ENCODE results near the gene VEGFC.

DNA sequence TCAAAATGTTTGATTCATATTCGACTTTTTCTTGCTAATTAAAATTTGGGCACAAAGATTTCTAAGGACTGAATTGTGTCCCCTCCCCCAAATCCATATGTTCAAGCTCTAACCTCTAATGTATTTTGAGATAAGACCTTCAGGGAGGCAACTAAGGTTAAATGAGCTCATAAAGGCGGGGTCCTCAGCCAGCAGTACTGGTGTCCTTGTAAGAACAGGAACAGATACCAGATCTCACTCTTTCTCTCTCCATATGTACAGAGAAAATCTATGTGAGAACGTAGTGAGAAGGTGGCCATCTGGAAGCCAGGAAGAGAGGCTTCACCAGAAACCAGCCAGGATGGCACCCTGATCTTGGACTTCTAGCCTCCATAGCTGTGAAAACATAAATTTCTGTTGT is 116.9 kb downstream of the VEGFC start:
- TF ChIP-seq CEBPB (IDR thresholded peaks at IDR 0.05; ENCODE audit: low read depth) (no peak), EZH2 (IDR thresholded peaks at IDR 0.05) (no peak), POLR2AphosphoS5 (IDR thresholded peaks at IDR 0.05; ENCODE audit: low read depth, low read length) (no peak), JUND (IDR thresholded peaks at IDR 0.05) (no peak), CBX3 (IDR thresholded peaks at IDR 0.05; ENCODE audit: low read depth) (no peak), POLR2A (IDR thresholded peaks at IDR 0.05; ENCODE audit: borderline replicate concordance, extremely low read depth, insufficient read depth, insufficient read length) (no peak)
- TF ChIP-seq, protein P1, sequence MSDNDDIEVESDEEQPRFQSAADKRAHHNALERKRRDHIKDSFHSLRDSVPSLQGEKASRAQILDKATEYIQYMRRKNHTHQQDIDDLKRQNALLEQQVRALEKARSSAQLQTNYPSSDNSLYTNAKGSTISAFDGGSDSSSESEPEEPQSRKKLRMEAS (IDR thresholded peaks at IDR 0.05): no peak
- TF ChIP-seq, protein P2, sequence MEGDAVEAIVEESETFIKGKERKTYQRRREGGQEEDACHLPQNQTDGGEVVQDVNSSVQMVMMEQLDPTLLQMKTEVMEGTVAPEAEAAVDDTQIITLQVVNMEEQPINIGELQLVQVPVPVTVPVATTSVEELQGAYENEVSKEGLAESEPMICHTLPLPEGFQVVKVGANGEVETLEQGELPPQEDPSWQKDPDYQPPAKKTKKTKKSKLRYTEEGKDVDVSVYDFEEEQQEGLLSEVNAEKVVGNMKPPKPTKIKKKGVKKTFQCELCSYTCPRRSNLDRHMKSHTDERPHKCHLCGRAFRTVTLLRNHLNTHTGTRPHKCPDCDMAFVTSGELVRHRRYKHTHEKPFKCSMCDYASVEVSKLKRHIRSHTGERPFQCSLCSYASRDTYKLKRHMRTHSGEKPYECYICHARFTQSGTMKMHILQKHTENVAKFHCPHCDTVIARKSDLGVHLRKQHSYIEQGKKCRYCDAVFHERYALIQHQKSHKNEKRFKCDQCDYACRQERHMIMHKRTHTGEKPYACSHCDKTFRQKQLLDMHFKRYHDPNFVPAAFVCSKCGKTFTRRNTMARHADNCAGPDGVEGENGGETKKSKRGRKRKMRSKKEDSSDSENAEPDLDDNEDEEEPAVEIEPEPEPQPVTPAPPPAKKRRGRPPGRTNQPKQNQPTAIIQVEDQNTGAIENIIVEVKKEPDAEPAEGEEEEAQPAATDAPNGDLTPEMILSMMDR (IDR thresholded peaks at IDR 0.05 in 2 of 3, conservative IDR thresholded peaks at IDR 0.05 in 1 of 3; ENCODE audit: borderline replicate concordance in 1 of 3, insufficient read depth in 1 of 3, low read depth in 2 of 3, low read length in 2 of 3): no peak

Measured in HCT116 (cell line).